Stimulated activated CD8-positive, alpha-beta memory T cell treated with anti-CD3 and anti-CD28 coated beads, Interleukin-15, amount 100 ng/mL, for 1 hour (primary cell): ENCODE results near the gene SHCBP1L.

Experiments used
- DNase-seq: peaks from one replicate; pipeline ENCODE4 v3.0.0-alpha.2; 2020; ENCODE audit warnings: low read depth

SHCBP1L gene

GRCh38 chr1:182889997-182890396, 63.0 kb downstream of the SHCBP1L start:
- DNase-seq = no peak

- no peak for DNase-seq
Observed at GRCh38 chr1:182888736-182889531, 64.0 kb downstream of the SHCBP1L start.

DNA sequence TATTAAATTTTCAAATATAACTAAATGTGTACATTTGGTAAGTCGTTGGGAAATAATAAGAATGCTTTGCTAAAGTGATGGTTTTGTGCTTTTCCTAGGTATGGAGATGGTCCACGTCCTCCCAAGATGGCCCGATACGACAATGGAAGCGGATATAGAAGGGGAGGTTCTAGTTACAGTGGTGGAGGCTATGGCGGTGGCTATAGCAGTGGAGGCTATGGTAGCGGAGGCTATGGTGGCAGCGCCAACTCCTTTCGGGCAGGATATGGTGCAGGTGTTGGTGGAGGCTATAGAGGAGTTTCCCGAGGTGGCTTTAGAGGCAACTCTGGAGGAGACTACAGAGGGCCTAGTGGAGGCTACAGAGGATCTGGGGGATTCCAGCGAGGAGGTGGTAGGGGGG, 66.0 kb downstream of the SHCBP1L start:
- DNase-seq = no peak

DNA sequence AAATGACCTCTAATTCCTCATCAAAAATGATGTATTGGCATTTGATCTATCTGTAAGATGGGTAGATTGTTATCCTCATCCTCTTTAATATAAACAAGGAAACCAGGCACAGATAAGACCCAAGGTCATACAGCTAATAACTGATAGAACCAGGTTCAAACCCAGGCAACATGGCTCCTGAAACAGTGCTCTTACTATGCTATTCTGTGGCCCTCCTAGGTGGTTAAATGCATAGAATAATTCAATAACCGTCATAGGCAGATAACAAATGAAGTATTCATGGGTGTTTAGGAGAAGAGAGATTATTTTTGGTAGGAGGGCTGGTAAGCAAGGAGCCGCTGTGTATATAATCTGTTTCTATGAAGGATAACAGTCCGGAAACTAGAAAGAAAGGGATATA, 67.4 kb downstream of the SHCBP1L start:
- no peak for DNase-seq

DNA sequence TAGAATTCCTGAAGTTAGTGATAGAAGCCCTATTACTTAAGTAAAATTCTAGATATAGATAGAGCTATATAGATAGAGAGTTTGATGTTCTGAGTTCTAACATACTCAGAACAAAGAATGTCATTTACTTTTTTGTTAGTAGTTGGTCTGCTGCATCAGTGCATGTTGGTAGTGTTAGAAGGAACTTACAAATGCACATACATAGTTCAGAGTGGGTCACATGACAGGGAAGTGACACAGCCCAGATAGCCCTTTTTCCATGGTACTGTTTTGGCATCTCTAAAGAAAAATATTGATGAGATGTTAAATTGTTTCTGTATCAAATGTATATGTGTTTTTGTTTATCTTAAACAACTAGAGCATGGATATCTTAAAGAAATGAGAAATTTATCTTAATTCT, 68.1 kb downstream of the SHCBP1L start:
- DNase-seq = no peak

DNA sequence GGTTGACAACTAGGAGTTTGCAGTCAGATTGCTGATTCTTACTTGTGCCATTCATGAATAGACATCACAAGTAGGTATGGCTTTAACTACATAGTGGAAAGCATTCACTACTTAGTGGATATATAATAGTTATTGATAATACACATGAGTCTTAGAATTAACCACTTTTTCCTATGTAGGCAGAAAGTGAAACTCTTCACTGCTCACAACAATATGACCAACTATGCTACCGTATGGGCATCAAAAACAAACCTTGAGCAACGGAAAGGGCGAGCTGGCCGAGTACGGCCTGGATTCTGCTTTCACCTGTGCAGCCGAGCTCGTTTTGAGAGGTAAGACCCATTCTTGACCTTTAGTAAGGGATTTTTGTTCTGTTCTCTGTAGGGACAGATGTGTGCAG, 75.1 kb downstream of the SHCBP1L start:
- no peak for DNase-seq

DNA sequence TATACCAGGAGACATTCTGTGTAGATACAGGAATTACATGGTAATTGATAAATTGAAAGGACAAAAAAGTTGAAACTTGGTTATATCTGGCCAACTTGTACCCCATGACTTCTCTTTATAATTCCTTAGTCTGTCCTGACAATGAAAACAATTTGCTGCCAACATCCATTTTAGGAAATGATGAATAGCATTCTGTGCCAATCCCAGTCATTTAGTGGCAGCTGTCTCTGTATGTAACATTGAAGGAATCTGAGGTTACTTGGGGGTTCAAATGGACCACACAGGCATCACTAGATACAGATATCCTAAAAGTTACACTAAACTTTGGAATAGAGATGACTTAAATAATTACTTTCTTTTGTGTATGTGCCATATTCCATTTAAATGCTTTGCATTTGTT, 75.6 kb downstream of the SHCBP1L start:
- DNase-seq = no peak

- DNase-seq = no peak
Observed at GRCh38 chr1:182875889-182876288, 77.1 kb downstream of the SHCBP1L start.

DNA sequence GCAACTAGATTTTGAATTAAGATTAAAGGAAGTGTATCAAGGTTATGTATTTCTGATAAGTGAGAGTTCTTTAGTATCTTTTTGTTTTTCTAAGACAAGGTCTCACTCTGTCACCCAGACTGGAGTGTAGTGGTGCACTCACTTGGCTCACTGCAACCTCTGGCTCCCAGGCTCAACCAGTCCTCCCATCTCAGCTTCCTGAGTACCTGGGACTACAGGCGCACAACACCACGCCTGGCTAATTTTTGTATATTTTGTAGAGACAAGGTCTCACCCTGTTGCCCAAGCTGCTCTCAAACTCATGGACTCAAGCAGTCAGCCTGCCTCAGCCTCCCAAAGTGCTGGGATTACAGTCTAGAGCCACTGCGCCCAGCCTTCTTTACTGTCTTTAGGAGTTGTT, 80.1 kb downstream of the SHCBP1L start:
- no peak for DNase-seq

DNA sequence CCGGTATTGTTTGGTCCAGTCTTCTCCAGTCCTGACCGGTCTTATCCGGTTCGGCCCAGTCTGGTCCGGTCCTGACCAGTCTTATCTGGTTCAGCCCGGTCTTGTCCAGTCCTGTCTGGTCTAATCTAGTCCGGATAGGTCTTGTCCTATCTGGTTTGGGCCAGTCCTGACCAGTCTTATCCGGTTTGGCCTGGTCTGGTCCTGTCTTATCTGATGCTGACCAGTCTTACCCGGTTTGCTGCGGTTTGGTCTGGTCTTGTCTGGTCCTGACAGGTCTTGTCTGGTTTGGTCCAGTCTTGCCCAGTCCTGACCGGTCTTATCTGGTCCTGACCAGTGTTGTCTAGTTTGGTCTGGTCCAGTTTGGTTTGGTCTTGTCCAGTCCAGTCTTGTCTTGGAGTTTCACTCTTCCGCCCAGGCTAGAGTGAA, 83.7 kb downstream of the SHCBP1L start:
- no peak for DNase-seq

- DNase-seq = no peak
Observed at GRCh38 chr1:182867861-182868260, 85.1 kb downstream of the SHCBP1L start.

DNA sequence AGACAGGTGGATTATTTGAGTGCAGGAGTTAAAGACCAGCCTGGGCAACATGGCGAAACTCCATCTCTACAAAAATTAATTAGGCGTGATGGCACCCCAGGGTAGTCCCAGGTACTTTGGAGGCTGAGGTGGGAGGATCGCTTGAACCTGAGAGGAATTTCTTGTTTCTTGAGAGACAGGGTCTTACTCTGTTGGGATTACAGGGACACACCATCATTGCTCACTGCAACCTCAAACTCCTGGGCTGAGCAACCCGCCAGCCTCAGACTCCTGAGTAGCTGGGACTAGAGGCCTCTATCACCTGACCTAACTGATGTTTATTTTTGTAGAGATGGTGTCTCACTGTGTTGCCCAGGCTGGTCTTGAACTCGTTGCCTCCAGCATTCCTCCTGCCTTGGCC, 89.0 kb downstream of the SHCBP1L start:
- DNase-seq = no peak

- no peak for DNase-seq
Observed at GRCh38 chr1:182862827-182863226, 90.1 kb downstream of the SHCBP1L start.

DNA sequence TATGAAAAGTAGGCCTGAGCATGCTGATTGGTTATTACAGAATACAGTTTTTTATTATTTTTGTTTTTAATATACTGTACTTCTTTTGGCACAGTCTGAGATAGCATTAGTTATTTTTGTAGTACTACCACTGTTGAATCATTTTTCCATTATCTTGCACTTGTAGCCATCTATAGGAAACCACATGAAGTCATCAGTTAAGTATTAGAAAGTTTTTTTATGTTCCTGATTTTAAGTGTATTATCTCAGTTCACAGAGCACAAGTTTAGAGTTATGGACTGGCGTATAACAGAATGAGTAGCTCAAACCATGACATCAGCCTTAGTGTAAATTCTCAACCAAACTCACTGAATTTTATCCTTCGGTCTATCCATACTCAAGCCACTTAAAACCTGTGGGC, 91.0 kb downstream of the SHCBP1L start:
- no peak for DNase-seq

GRCh38 chr1:182860658-182861057, 92.3 kb downstream of the SHCBP1L start:
- DNase-seq = no peak

DNA sequence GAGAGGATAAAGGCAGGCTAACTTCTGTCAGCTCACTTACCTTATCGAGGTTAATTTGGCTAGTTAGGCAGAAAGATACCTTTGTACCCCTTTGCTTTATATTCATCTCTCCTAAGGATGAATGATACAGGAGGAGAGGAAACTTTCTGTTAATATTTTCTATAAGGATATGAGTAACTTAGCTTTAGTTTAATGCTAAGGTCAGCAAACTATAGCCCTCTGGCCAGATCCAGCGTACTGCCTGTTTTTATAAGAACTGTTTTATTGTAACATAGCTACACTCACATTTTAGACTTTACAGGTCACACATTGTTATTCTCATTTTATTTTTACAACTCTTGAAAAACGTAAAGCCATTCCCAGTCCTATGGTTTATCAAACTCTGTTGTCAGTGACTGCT, 95.8 kb downstream of the SHCBP1L start:
- DNase-seq = no peak

DNA sequence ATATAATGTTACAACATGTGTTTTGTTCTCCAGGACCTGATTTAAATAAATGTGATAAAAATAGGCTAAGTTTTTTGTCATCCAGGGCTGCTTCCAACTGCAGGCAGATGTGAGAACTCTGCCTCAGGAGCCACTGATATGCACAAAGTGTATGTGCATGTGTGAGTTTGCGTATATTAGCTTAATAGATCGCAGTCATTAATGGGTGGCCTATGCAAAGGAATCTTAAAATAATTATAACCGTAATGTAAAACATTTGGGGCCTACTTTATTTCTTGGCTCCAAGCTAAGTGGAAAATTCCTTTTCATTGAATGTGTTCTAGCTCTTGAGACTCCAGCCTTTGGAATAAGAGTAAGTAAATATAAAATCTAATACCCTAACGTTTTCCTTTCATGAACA, 97.1 kb downstream of the SHCBP1L start:
- no peak for DNase-seq

DNA sequence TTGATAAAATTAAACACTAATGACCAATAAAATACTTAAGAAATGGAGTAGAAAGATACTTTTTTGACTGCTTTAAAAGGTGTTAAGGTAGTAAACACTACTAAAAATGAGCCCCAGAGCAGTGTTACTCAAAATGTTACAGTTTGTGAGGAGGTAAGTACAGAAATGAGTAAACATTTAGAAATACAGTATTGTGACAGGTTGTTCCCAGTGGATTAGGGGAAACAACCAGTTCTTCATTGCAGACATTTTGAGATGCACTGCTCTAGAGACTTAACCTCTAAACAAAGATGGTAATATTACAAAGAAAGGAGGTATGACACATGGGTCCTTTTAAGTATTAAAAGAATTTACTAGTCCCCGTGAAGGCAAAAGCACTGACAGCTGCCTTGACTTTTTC, 101.1 kb downstream of the SHCBP1L start:
- DNase-seq = no peak

DNA sequence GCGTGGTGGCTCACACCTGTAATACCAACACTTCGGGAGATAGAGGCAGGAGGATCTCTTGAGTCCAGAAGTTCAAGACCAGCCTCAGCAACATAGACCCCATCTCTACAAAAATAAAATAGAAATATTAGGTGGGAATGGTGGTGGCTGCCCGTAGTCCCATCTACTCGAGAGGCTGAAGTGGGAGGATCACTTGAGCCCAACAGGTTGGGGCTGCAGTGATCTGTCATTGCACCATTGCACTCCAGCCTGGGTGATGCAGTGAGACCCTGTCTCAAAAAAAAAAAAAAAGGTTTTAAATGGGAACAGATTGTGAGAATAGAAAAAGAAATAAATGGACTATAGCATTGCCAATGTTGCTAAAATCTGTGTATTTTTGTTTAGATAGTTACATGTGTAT, 102.6 kb downstream of the SHCBP1L start:
- no peak for DNase-seq
